BJ (cell line): ENCODE measurements around the gene PHYHIPL. TPM values are rescaled to one million over a fixed set of nuclear protein-coding genes. Genes with fewer than 3 reads are reported as not detected.
A peak's percentile ranks its signal among the peaks of the same experiment; 100 is the strongest.

ENCODE experiments used
- CTCF ChIA-PET: fragments of 350-600 bp; formaldehyde crosslinking; extraction: SDS; loops from one replicate; lab custom pipeline; 2021; ENCODE audit warnings: antibody characterized with exemption, inconsistent platforms; lab: Yijun Ruan, JAX
- POLR2A ChIA-PET: fragments of 300-600 bp; sonication (Branson Sonifier 250); formaldehyde crosslinking; extraction: SDS; loops from one replicate; lab custom pipeline; 2021; ENCODE audit warnings: antibody characterized with exemption; lab: Charles Lee
- DNase-seq: peaks from one replicate; pipeline ENCODE4 v3.0.0-alpha.2; 2011; ENCODE audit warnings: low read depth
- H3K27me3 ChIP-seq: 2 replicates; pipeline ENCODE4 v1.6.0; 2011; ENCODE audit warnings: low read length; ENCODE audit not compliant: control insufficient read depth, insufficient read depth
- H3K36me3 ChIP-seq: 2 replicates; pipeline ENCODE4 v1.5.1; 2011; ENCODE audit warnings: low read length; ENCODE audit not compliant: control insufficient read depth, insufficient read depth
- H3K4me3 ChIP-seq: 2 replicates; pipeline ENCODE4 v1.5.1; 2011; ENCODE audit warnings: low read depth, mild to moderate bottlenecking, control low read depth, low read length
- CTCF ChIP-seq: IDR thresholded peaks from 2 replicates; pipeline ENCODE4 v1.5.1; 2011; ENCODE audit warnings: low read depth, mild to moderate bottlenecking, control low read depth, inconsistent platforms, low read length, moderate library complexity; ENCODE audit not compliant: insufficient read depth
- polyA plus RNA-seq: library from polyadenylated mRNA; depleted of rRNA; stranded (reverse); fragments of >200 nt; gene quantifications from 2 replicates; pipeline ENCODE4 v1.2.3, GENCODE V29; 2011

Gene PHYHIPL
- polyA plus RNA-seq, 1 experiment = not detected

DNA sequence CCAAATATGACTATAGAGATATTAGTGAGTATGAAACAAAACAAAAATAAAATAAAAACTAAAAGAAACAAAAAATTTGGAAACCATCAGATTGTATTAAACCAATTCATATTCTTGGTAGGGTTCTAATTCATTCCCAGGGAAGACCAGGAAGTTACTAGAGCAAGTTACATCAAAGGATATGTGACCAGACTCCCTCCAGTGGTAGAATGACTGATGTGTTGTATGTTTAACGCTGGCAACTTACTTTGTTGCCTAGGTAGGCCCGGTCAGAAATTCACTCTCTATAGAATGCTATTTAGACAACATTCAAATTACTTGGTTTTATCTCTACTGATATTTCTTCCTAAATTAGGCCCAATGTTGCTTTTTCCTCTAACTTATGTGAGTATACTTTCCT, 5.2 kb downstream of the PHYHIPL start:
- Histone ChIP-seq H3K4me3 (no peak overlapping the region), H3K36me3 (no peaks in the 10 kb centered on the region), H3K27me3 (peaks cover 3% of the 10 kb centered on the region)
- no peak for DNase-seq
- ChIA-PET POLR2A (no interaction called here), CTCF (interaction anchor here (0.7 to 1.5 kb wide), 5 partner anchors 12 to 631 kb away, joined by 3 to 6 read pairs (median 3); no protein-coding TSS in a partner anchor)
- TF ChIP-seq CTCF = peak; percentile 59

- Histone ChIP-seq H3K27me3 (no peaks in the 10 kb centered on the region), H3K36me3 (no peaks in the 10 kb centered on the region), H3K4me3 (no peak overlapping the region)
- no peak for DNase-seq
- ChIA-PET POLR2A (no interaction called here), CTCF (no interaction called here)
- TF ChIP-seq CTCF = no peak
These were observed 13.9 kb downstream of the PHYHIPL start for GRCh38 chr10:59190332-59190731.

DNA sequence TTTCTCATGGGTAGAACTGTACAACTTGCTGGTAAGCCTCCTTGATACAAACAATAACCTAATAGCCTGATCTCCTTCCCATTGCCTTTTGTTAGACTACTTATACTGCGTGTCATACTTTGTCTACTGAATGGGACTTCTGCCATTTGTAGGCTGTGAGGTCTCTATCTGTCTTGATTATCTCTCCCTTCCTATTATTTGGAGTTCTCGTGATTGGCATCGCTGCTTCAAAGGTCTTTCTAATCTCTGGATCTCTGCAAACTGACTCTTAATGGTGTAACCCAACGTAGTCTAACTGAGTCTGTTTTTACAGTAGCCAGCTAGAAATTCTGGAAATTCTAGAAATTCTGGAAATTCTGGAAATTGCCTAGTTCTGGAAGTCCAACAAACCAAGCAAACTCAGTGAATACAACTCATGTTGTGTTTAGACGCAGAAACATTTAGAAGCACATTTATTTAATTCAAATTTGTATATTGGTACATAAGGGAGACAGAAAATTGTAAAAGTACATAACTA, 29.8 kb downstream of the PHYHIPL start:
- Histone ChIP-seq H3K36me3 (no peaks in the 10 kb centered on the region), H3K27me3 (no peaks in the 10 kb centered on the region), H3K4me3 (no peak overlapping the region)
- ChIA-PET CTCF (no interaction called here), POLR2A (no interaction called here)
- DNase-seq = no peak
- TF ChIP-seq CTCF = no peak

- H3K36me3 ChIP-seq = no peaks in the 10 kb centered on the region
- ChIA-PET CTCF (no interaction called here), POLR2A (no interaction called here)
- H3K27me3 ChIP-seq = no peaks in the 10 kb centered on the region
- no peak for TF ChIP-seq CTCF
- H3K4me3 ChIP-seq = no peak overlapping the region
- DNase-seq = no peak
These were observed 35.9 kb downstream of the PHYHIPL start for GRCh38 chr10:59212301-59212798.

- Histone ChIP-seq H3K4me3 (no peak overlapping the region), H3K27me3 (no peaks in the 10 kb centered on the region), H3K36me3 (no peaks in the 10 kb centered on the region)
- no peak for DNase-seq
- no peak for TF ChIP-seq CTCF
- ChIA-PET POLR2A (no interaction called here), CTCF (no interaction called here)
These were observed 37.7 kb downstream of the PHYHIPL start for GRCh38 chr10:59214160-59214559.
